NCI-H187 (cell line): ENCODE measurements around the gene SULT1C4.
"Not testable (repeated sequence)": the region's sequence is repeated elsewhere in the genome, so short reads cannot be mapped to it uniquely, and the experiment has no call there.

Source experiments
- DNase-seq, 2 experiments: peaks; one replicate each; lab custom pipeline; 2025; lab: John Stamatoyannopoulos, UW

SULT1C4 gene

GRCh38 chr2:108377815-108378630 is at the start of gene SULT1C4:
Gene SULT1C4, plus strand, starts transcription at chr2:108377954. Its CDS starts 384 bp downstream, at chr2:108378338.
- no peak for DNase-seq

- no peak for DNase-seq
Measured at GRCh38 chr2:108329771-108330170, 48.0 kb upstream of the SULT1C4 start.

- no peak for DNase-seq
Measured at GRCh38 chr2:108330979-108331378, 46.8 kb upstream of the SULT1C4 start.

GRCh38 chr2:108345951-108346350 is 31.8 kb upstream of the SULT1C4 start:
- DNase-seq, result no peak

- DNase-seq, result no peak
Measured at GRCh38 chr2:108346827-108347226, 30.9 kb upstream of the SULT1C4 start.

GRCh38 chr2:108347786-108348185 is 30.0 kb upstream of the SULT1C4 start:
- no peak for DNase-seq

- no peak for DNase-seq
Measured at GRCh38 chr2:108348816-108349570, 28.8 kb upstream of the SULT1C4 start.

GRCh38 chr2:108349571-108349928 is 28.2 kb upstream of the SULT1C4 start:
- DNase-seq, result no peak

- DNase-seq, result no peak
Measured at GRCh38 chr2:108351889-108352288, 25.9 kb upstream of the SULT1C4 start.

- no peak for DNase-seq
Measured at GRCh38 chr2:108354136-108354535, 23.6 kb upstream of the SULT1C4 start.

GRCh38 chr2:108355906-108356734 is 21.6 kb upstream of the SULT1C4 start:
- no peak for DNase-seq

GRCh38 chr2:108359336-108359735 is 18.4 kb upstream of the SULT1C4 start:
- not testable (repeated sequence) for DNase-seq

- DNase-seq, result no peak
Measured at GRCh38 chr2:108360776-108361468, 16.8 kb upstream of the SULT1C4 start.

GRCh38 chr2:108363024-108363907 is 14.5 kb upstream of the SULT1C4 start:
- no peak for DNase-seq

GRCh38 chr2:108363908-108364225 is 13.9 kb upstream of the SULT1C4 start:
- no peak for DNase-seq

GRCh38 chr2:108364676-108365297 is 13.0 kb upstream of the SULT1C4 start:
- DNase-seq, result no peak

GRCh38 chr2:108365656-108366055 is 12.1 kb upstream of the SULT1C4 start:
- DNase-seq, result no peak

GRCh38 chr2:108367014-108367413 is 10.7 kb upstream of the SULT1C4 start:
- DNase-seq, result no peak

GRCh38 chr2:108367561-108368175 is 10.1 kb upstream of the SULT1C4 start:
- DNase-seq, result no peak

GRCh38 chr2:108369153-108369552 is 8.6 kb upstream of the SULT1C4 start:
- DNase-seq, result no peak
